ENCODE measurements around the gene MAML3. TPM values are rescaled to one million over a fixed set of nuclear protein-coding genes. Genes with fewer than 3 reads are reported as not detected.

MAML3 gene
- total RNA-seq, 1 experiment from 2014 or later = not detected

- DNase-seq (ENCODE audit: low spot score) = peak; percentile 53
- in situ Hi-C loops (cut with HindIII; ENCODE audit: low sequenced_read_pairs) = no loop called here
Measured at GRCh38 chr4:139986689-139987501, 167.1 kb downstream of the MAML3 start.

- in situ Hi-C loops (cut with HindIII; ENCODE audit: low sequenced_read_pairs) = no loop called here
- peak; percentile 56 for DNase-seq (ENCODE audit: low spot score)
Measured at GRCh38 chr4:139986106-139986505, 167.9 kb downstream of the MAML3 start.

- in situ Hi-C loops (cut with HindIII; ENCODE audit: low sequenced_read_pairs) = no loop called here
- no peak for DNase-seq (ENCODE audit: low spot score)
Measured at GRCh38 chr4:139985401-139985800, 168.6 kb downstream of the MAML3 start.

GRCh38 chr4:139984471-139984870 is 169.5 kb downstream of the MAML3 start:
- DNase-seq (ENCODE audit: low spot score) = no peak
- in situ Hi-C loops (cut with HindIII; ENCODE audit: low sequenced_read_pairs) = no loop called here

GRCh38 chr4:139978692-139979091 is 175.3 kb downstream of the MAML3 start:
- in situ Hi-C loops (cut with HindIII; ENCODE audit: low sequenced_read_pairs) = no loop called here
- DNase-seq (ENCODE audit: low spot score) = no peak

GRCh38 chr4:139977838-139978609 is 176.0 kb downstream of the MAML3 start:
- no peak for DNase-seq (ENCODE audit: low spot score)
- in situ Hi-C loops (cut with HindIII; ENCODE audit: low sequenced_read_pairs) = no loop called here

- DNase-seq (ENCODE audit: low spot score) = no peak
- in situ Hi-C loops (cut with HindIII; ENCODE audit: low sequenced_read_pairs) = no loop called here
Measured at GRCh38 chr4:139975830-139976272, 178.1 kb downstream of the MAML3 start.

GRCh38 chr4:139973616-139974015 is 180.4 kb downstream of the MAML3 start:
- no peak for DNase-seq (ENCODE audit: low spot score)
- in situ Hi-C loops (cut with HindIII; ENCODE audit: low sequenced_read_pairs) = no loop called here

GRCh38 chr4:139973015-139973414 is 181.0 kb downstream of the MAML3 start:
- DNase-seq (ENCODE audit: low spot score) = no peak
- in situ Hi-C loops (cut with HindIII; ENCODE audit: low sequenced_read_pairs) = no loop called here

GRCh38 chr4:139972305-139972704 is 181.7 kb downstream of the MAML3 start:
- in situ Hi-C loops (cut with HindIII; ENCODE audit: low sequenced_read_pairs) = no loop called here
- no peak for DNase-seq (ENCODE audit: low spot score)

GRCh38 chr4:139971111-139971510 is 182.9 kb downstream of the MAML3 start:
- DNase-seq (ENCODE audit: low spot score) = no peak
- in situ Hi-C loops (cut with HindIII; ENCODE audit: low sequenced_read_pairs) = no loop called here

GRCh38 chr4:139969635-139970266 is 184.2 kb downstream of the MAML3 start:
- DNase-seq (ENCODE audit: low spot score) = no peak
- in situ Hi-C loops (cut with HindIII; ENCODE audit: low sequenced_read_pairs) = no loop called here

GRCh38 chr4:139968831-139969230 is 185.2 kb downstream of the MAML3 start:
- in situ Hi-C loops (cut with HindIII; ENCODE audit: low sequenced_read_pairs) = no loop called here
- DNase-seq (ENCODE audit: low spot score) = no peak

GRCh38 chr4:139966383-139966782 is 187.6 kb downstream of the MAML3 start:
- DNase-seq (ENCODE audit: low spot score) = no peak
- in situ Hi-C loops (cut with HindIII; ENCODE audit: low sequenced_read_pairs) = no loop called here

- in situ Hi-C loops (cut with HindIII; ENCODE audit: low sequenced_read_pairs) = no loop called here
- DNase-seq (ENCODE audit: low spot score) = no peak
Measured at GRCh38 chr4:139965789-139966188, 188.2 kb downstream of the MAML3 start.

GRCh38 chr4:139963708-139964107 is 190.3 kb downstream of the MAML3 start:
- peak; percentile 65 for DNase-seq (ENCODE audit: low spot score)
- in situ Hi-C loops (cut with HindIII; ENCODE audit: low sequenced_read_pairs) = no loop called here

- in situ Hi-C loops (cut with HindIII; ENCODE audit: low sequenced_read_pairs) = no loop called here
- DNase-seq (ENCODE audit: low spot score) = no peak
Measured at GRCh38 chr4:139962130-139962684, 191.8 kb downstream of the MAML3 start.

- in situ Hi-C loops (cut with HindIII; ENCODE audit: low sequenced_read_pairs) = no loop called here
Measured at GRCh38 chr4:139961344-139961946, 192.5 kb downstream of the MAML3 start.

GRCh38 chr4:139959396-139959795 is 194.6 kb downstream of the MAML3 start:
- no peak for DNase-seq (ENCODE audit: low spot score)
- in situ Hi-C loops (cut with HindIII; ENCODE audit: low sequenced_read_pairs) = no loop called here

More at GRCh38 chr4:139961344-139961946, 192.5 kb downstream of the MAML3 start:
- no peak for DNase-seq (ENCODE audit: low spot score)

Data from G401 (cell line).